Pulmonary artery endothelial cell (primary cell): ENCODE results near the gene ZNF831. TPM values are rescaled to one million over a fixed set of nuclear protein-coding genes. Genes with fewer than 3 reads are reported as not detected.

Experiments
- DNase-seq: peaks from one replicate; pipeline ENCODE4 v3.0.0-alpha.2; 2011; ENCODE audit warnings: low read depth, low spot score
- total RNA-seq: library from RNA; depleted of rRNA; stranded (reverse); fragments of >200 nt; gene quantifications from 2 replicates; pipeline ENCODE4 v1.2.3, GENCODE V29; 2014

ZNF831 gene
- total RNA-seq, 1 donor from 2014 or later: not detected

- DNase-seq: no peak
Measured at GRCh38 chr20:59157531-59157930, 6.1 kb upstream of the ZNF831 start.

- DNase-seq: no peak
Measured at GRCh38 chr20:59157961-59158541, 5.6 kb upstream of the ZNF831 start.

GRCh38 chr20:59158673-59159072, 4.9 kb upstream of the ZNF831 start:
- no peak for DNase-seq

GRCh38 chr20:59159091-59159490, 4.5 kb upstream of the ZNF831 start:
- no peak for DNase-seq

GRCh38 chr20:59159493-59160376, 3.9 kb upstream of the ZNF831 start:
- DNase-seq: no peak

GRCh38 chr20:59160389-59161115, 3.1 kb upstream of the ZNF831 start:
- DNase-seq: no peak

- no peak for DNase-seq
Measured at GRCh38 chr20:59161721-59162120, 1.9 kb upstream of the ZNF831 start.

GRCh38 chr20:59164686-59165391, 1.2 kb downstream of the ZNF831 start:
- DNase-seq: no peak

GRCh38 chr20:59165396-59165795, 1.8 kb downstream of the ZNF831 start:
- DNase-seq: no peak

GRCh38 chr20:59165891-59166709, 2.5 kb downstream of the ZNF831 start:
- no peak for DNase-seq

GRCh38 chr20:59170406-59171349, 7.1 kb downstream of the ZNF831 start:
- no peak for DNase-seq

- DNase-seq: no peak
Measured at GRCh38 chr20:59171986-59172385, 8.4 kb downstream of the ZNF831 start.

GRCh38 chr20:59173938-59174491, 10.4 kb downstream of the ZNF831 start:
- no peak for DNase-seq

GRCh38 chr20:59175002-59175401, 11.4 kb downstream of the ZNF831 start:
- no peak for DNase-seq

GRCh38 chr20:59175861-59176260, 12.2 kb downstream of the ZNF831 start:
- DNase-seq: no peak

GRCh38 chr20:59176812-59177211, 13.2 kb downstream of the ZNF831 start:
- DNase-seq: no peak

GRCh38 chr20:59177266-59178250, 13.9 kb downstream of the ZNF831 start:
- DNase-seq: no peak

GRCh38 chr20:59178983-59179595, 15.5 kb downstream of the ZNF831 start:
- DNase-seq: no peak
